ENCODE measurements around the gene ABI3BP. TPM values are rescaled to one million over a fixed set of nuclear protein-coding genes. Genes with fewer than 3 reads are reported as not detected.
"Not testable (repeated sequence)": the region's sequence is repeated elsewhere in the genome, so short reads cannot be mapped to it uniquely, and the experiment has no call there.

ABI3BP gene
- polyA plus RNA-seq, 3 donors, result not detected

GRCh38 chr3:100947119-100947518, 46.1 kb downstream of the ABI3BP start:
- H3K79me2 ChIP-seq (ENCODE audit: insufficient read depth, low read length), result no peaks in the 10 kb centered on the region
- no peak overlapping the region for H3K27ac Mint-ChIP-seq
- DNase-seq, result no peak
- no peak for TF ChIP-seq CTCF (IDR thresholded peaks at IDR 0.05)
- H3K4me3 ChIP-seq (replicated peaks in 1 of 3; ENCODE audit: low read depth in 2 of 3, low read length in 3 of 3), result no peak overlapping the region
- H2AFZ ChIP-seq (ENCODE audit: insufficient read depth, low read depth, low read length, poor library complexity, severe bottlenecking), result no peak overlapping the region
- no peak overlapping the region for H3K9ac ChIP-seq (ENCODE audit: insufficient read depth, low read length, poor library complexity, severe bottlenecking)
- H3K4me3 Mint-ChIP-seq, result no peak overlapping the region
- H3K4me1 Mint-ChIP-seq, result no peaks in the 10 kb centered on the region
- H3K9me3 Mint-ChIP-seq, result peaks cover 0 to 2% (median 0%) of the 10 kb centered on the region in 7 donors
- no peaks in the 10 kb centered on the region for H3K4me1 ChIP-seq (ENCODE audit: control insufficient read depth in 1 of 2, insufficient read depth in 2 of 2, low read length in 2 of 2)
- H3K36me3 Mint-ChIP-seq, result no peaks in the 10 kb centered on the region
- peaks cover 0 to 1% (median 0%) of the 10 kb centered on the region in 3 donors for H3K27me3 Mint-ChIP-seq (ENCODE audit: low read depth in 3 of 3)
- H3K27ac ChIP-seq (ENCODE audit: low read depth in 1 of 2, low read length in 2 of 2), result no peak overlapping the region
- intact Hi-C loops (cut with micrococcal nuclease), result no loop called here
- WGBS (ENCODE audit: insufficient coverage), result no CpG with 5 or more reads among the region's 3 CpGs
- H3K4me2 ChIP-seq (replicated peaks; ENCODE audit: extremely low read depth, low read length, poor library complexity, severe bottlenecking), result no peak overlapping the region
- no peaks in the 10 kb centered on the region for H3K36me3 ChIP-seq (replicated peaks in 1 of 2; ENCODE audit: control insufficient read depth in 1 of 2, insufficient read depth in 2 of 2, low read length in 2 of 2)
- H3K27me3 ChIP-seq (ENCODE audit: control insufficient read depth in 2 of 2, insufficient read depth in 2 of 2, low read length in 2 of 2), result no peaks in the 10 kb centered on the region
- H4K20me1 ChIP-seq (ENCODE audit: insufficient read depth, low read length), result no peaks in the 10 kb centered on the region
- no peaks in the 10 kb centered on the region for H3K9me3 ChIP-seq (replicated peaks in 1 of 2; ENCODE audit: control insufficient read depth in 1 of 2, insufficient read depth in 1 of 2, low read length in 2 of 2)

DNA sequence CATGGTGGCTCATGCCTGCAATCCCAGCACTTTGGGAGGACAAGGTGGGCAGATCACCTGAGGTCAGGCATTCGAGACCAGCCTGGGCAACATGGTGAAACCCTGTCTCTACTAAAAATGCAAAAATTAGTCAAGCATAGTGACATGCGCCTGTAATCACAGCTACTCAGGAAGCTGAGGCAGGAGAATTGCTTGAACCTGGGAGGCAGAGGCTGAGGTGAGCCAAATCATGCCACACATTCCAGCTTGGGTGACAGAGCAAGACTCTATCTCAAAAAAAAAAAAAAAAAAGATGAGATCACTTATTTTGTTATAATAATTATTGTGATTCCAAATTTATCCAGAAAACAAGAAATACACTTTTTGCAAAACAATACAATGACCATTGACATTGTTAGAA, 47.1 kb downstream of the ABI3BP start:
- H3K9ac ChIP-seq (ENCODE audit: insufficient read depth, low read length, poor library complexity, severe bottlenecking); H3K27ac ChIP-seq (ENCODE audit: low read depth in 1 of 2, low read length in 2 of 2); H3K4me2 ChIP-seq (replicated peaks; ENCODE audit: extremely low read depth, low read length, poor library complexity, severe bottlenecking); H3K36me3 Mint-ChIP-seq; H3K4me3 ChIP-seq (replicated peaks in 1 of 3; ENCODE audit: low read depth in 2 of 3, low read length in 3 of 3); intact Hi-C loops (cut with micrococcal nuclease); H3K36me3 ChIP-seq (replicated peaks in 1 of 2; ENCODE audit: control insufficient read depth in 1 of 2, insufficient read depth in 2 of 2, low read length in 2 of 2); H3K27me3 ChIP-seq (ENCODE audit: control insufficient read depth in 2 of 2, insufficient read depth in 2 of 2, low read length in 2 of 2); H2AFZ ChIP-seq (ENCODE audit: insufficient read depth, low read depth, low read length, poor library complexity, severe bottlenecking); H3K9me3 Mint-ChIP-seq; H3K27me3 Mint-ChIP-seq (ENCODE audit: low read depth in 3 of 3); DNase-seq; H4K20me1 ChIP-seq (ENCODE audit: insufficient read depth, low read length); H3K79me2 ChIP-seq (ENCODE audit: insufficient read depth, low read length); H3K9me3 ChIP-seq (replicated peaks in 1 of 2; ENCODE audit: control insufficient read depth in 1 of 2, insufficient read depth in 1 of 2, low read length in 2 of 2); H3K27ac Mint-ChIP-seq; H3K4me1 ChIP-seq (ENCODE audit: control insufficient read depth in 1 of 2, insufficient read depth in 2 of 2, low read length in 2 of 2); H3K4me1 Mint-ChIP-seq; H3K4me3 Mint-ChIP-seq: not testable (repeated sequence)
- 100% methylated on average over 1 of the region's 2 CpGs for WGBS (ENCODE audit: insufficient coverage)

Data from CD14-positive monocyte (primary cell).